Neural progenitor cell (in vitro differentiated cells): ENCODE results near the gene PPM1E.

ENCODE experiments used
- CTCF ChIP-seq: fragments of 200-600 bp; sonication (generic); IDR thresholded peaks from 2 replicates; pipeline ENCODE4 v1.5.1; 2017; ENCODE audit warnings: antibody characterized with exemption, mild to moderate bottlenecking
- EZH2 ChIP-seq: fragments of 200-600 bp; sonication (generic); IDR thresholded peaks from 2 replicates; pipeline ENCODE4 v1.6.1; 2017; ENCODE audit warnings: antibody characterized with exemption, mild to moderate bottlenecking, moderate library complexity
- EZH2phosphoT487 ChIP-seq: fragments of 200-600 bp; sonication (generic); IDR thresholded peaks from 2 replicates; pipeline ENCODE4 v1.6.1; 2017; ENCODE audit warnings: antibody characterized with exemption

GRCh38 chr17:58808609-58809563, 53.2 kb downstream of the PPM1E start:
- TF ChIP-seq CTCF (no peak), EZH2 (no peak), EZH2phosphoT487 (no peak)
